HFFc6 (cell line): ENCODE results near the gene SPRING1. TPM values are rescaled to one million over a fixed set of nuclear protein-coding genes. Genes with fewer than 3 reads are reported as not detected.
A peak's percentile ranks its signal among the peaks of the same experiment; 100 is the strongest.

Experiments
- DNase-seq: peaks from one replicate; pipeline ENCODE4 v3.0.0-alpha.2; 2018
- H3K27ac Mint-ChIP-seq: 2 replicates; pipeline ENCODE4 v1.8.0; 2020; ENCODE audit warnings: mild to moderate bottlenecking, mixed read lengths
- H3K27me3 Mint-ChIP-seq: 2 replicates; pipeline ENCODE4 v1.8.0; 2021; ENCODE audit warnings: mild to moderate bottlenecking, moderate library complexity, mixed read lengths; ENCODE audit not compliant: insufficient read depth
- H3K36me3 Mint-ChIP-seq: 2 replicates; pipeline ENCODE4 v1.8.0; 2021; ENCODE audit warnings: low read depth, mixed read lengths
- H3K4me1 Mint-ChIP-seq: 2 replicates; pipeline ENCODE4 v1.8.0; 2020; ENCODE audit warnings: low read depth, mixed read lengths
- H3K4me3 Mint-ChIP-seq: 2 replicates; pipeline ENCODE4 v1.8.0; 2020; ENCODE audit warnings: mild to moderate bottlenecking, moderate library complexity, mixed read lengths
- H3K9me3 Mint-ChIP-seq: 2 replicates; pipeline ENCODE4 v1.8.0; 2020; ENCODE audit warnings: mild to moderate bottlenecking, mixed read lengths
- total RNA-seq, 6 experiments: library from RNA; stranded (reverse); fragmentation: NEBNext Ultra II Directional; extraction: Animal tissue kit (Norgen Biotek cat#: 25700); gene quantifications; 2 replicates in 1 of 6; 3 replicates in 5 of 6; pipeline ENCODE4 v1.2.3, GENCODE V29; 2021
- TF ChIP-seq, protein P1 (sequence below): fragments of 200-600 bp; sonication (generic); IDR thresholded peaks from 2 replicates; pipeline ENCODE4 v1.5.0; 2021; ENCODE audit warnings: antibody characterized with exemption, mild to moderate bottlenecking

SPRING1 gene
- total RNA-seq, 6 experiments from 2014 or later = 29.3 to 39.5 (median 35.8) TPM

DNA sequence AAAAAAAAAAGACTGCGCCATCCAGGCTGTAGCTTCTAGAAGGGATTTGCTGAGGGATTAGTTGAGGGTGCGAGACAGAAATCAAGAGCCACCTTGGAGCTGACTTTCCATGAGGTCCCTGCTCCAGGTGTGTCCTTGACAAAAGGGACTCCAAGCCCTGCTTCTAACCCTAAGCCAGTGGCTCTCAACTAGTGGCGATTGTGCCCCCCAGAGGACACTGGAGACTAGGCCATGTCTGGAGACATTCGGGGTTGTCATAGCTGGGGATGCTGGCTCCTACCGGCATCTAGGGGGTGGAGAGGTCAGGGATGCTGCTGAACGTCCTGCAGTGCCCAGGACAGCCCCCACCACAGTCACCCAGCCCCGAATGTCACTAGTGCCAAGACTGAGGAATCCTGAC lies 40.6 kb downstream of the SPRING1 start:
- no peak for DNase-seq
- Mint-ChIP-seq H3K9me3 (no peaks in the 10 kb centered on the region), H3K27ac (no peak overlapping the region), H3K27me3 (peaks cover 18% of the 10 kb centered on the region), H3K4me3 (no peak overlapping the region), H3K36me3 (no peaks in the 10 kb centered on the region), H3K4me1 (peaks cover 13% of the 10 kb centered on the region)
- TF ChIP-seq, protein P1, sequence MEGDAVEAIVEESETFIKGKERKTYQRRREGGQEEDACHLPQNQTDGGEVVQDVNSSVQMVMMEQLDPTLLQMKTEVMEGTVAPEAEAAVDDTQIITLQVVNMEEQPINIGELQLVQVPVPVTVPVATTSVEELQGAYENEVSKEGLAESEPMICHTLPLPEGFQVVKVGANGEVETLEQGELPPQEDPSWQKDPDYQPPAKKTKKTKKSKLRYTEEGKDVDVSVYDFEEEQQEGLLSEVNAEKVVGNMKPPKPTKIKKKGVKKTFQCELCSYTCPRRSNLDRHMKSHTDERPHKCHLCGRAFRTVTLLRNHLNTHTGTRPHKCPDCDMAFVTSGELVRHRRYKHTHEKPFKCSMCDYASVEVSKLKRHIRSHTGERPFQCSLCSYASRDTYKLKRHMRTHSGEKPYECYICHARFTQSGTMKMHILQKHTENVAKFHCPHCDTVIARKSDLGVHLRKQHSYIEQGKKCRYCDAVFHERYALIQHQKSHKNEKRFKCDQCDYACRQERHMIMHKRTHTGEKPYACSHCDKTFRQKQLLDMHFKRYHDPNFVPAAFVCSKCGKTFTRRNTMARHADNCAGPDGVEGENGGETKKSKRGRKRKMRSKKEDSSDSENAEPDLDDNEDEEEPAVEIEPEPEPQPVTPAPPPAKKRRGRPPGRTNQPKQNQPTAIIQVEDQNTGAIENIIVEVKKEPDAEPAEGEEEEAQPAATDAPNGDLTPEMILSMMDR = peak; percentile 54; the same call in 1 of the 2 replicates

DNA sequence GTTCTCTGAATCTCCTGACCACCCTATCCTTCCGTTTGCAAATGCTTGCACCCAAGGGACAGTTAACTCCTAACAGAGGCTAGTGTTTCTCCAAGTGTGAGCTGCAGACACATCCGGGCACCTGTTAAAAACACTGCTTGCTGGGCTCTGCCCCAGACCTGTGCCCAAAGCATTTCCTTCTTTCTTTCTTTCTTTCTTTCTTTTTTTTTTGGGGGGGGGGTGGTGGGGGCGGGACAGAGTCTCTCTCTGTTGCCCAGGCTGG lies 42.5 kb downstream of the SPRING1 start:
- no peak overlapping the region for H3K4me3 Mint-ChIP-seq
- DNase-seq = no peak
- peaks cover 13% of the 10 kb centered on the region for H3K4me1 Mint-ChIP-seq
- H3K27ac Mint-ChIP-seq = no peak overlapping the region
- no peaks in the 10 kb centered on the region for H3K36me3 Mint-ChIP-seq
- H3K9me3 Mint-ChIP-seq = no peaks in the 10 kb centered on the region
- TF ChIP-seq, protein P1 = no peak
- peaks cover 25% of the 10 kb centered on the region for H3K27me3 Mint-ChIP-seq

DNA sequence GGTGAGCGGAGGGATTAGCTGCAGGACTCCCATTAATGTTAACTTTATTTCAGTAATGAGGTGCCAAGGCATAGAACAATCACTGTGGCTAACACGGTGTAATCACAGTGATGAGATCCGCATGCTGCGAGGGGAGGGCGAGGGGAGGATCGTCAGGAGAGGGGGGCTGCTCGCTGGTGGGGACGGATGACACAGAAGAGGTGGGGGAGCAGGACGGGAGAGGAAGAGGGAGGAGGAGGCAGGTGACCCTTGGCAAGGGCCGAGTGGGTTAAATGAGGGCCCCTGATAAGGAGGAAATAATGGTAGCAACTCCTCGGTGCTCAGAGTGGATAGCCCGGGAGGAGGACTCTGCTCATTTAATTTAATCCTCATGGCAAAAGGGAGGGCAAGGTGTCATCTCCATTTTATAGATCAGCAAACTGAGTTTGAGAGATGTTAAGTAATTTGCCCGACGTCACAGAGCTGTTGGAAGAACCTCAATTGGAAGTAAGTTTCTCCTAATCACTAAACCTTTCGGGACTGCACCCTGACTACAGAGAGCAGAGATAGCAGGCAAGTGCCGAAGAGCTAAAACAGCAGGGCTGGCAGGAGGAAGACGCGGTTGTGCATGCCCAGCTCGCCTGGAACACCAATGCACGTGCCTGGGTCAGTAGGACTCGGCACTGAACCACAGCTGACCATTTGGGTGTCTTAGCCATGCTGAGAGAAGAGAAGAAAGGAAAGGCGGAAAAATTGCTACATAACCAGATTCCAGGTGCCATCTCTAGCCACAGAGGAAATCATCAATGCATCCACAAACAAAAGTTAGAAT lies 43.0 kb downstream of the SPRING1 start:
- H3K27ac Mint-ChIP-seq = no peak overlapping the region
- peaks cover 26% of the 10 kb centered on the region for H3K27me3 Mint-ChIP-seq
- no peak for DNase-seq
- TF ChIP-seq, protein P1 = no peak
- no peaks in the 10 kb centered on the region for H3K9me3 Mint-ChIP-seq
- peaks cover 13% of the 10 kb centered on the region for H3K4me1 Mint-ChIP-seq
- no peak overlapping the region for H3K4me3 Mint-ChIP-seq
- no peaks in the 10 kb centered on the region for H3K36me3 Mint-ChIP-seq

DNA sequence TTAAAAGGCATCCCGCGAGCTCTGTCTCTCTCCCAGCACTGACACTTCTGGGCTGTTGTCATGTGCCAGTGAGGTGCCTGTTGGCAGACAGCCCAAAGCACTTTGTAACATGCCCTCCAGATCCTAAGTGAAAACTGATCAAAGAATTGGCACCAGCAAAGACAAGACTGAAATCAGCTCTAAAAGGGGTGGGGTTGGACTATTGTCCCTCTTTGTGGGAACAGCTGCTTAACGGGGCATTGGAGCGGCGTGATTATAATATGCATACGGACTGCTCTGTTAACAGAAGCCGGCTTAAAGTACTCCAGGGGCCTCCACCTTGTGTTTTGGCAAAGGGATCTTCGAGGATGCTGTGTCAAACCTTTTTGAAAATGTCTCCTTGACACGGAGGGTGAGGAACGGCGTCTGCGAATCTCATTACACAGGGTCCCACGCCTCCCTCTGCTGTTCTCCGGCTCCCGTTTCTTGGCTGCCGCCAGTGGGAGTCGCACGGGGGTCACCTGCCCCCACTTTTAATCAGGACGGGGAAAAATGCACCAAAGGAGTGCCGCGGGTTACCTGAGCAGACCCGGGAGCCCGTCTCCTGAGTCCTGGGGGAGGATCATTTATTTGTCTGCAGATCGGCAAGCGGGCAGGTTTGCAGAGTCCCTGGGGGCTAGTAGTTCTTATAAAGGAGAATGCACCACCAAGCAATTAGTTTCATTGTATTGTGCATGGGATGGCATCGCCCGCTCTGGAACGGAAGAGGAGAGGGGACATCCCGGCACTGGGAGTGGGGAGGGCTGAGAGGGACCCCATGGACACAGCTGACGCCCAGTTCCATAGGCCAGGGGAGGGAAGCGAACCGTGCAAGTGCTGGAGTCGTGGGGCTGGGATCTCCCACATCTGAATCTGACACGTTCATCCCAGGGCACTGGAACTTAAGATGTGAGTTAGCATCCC lies 44.3 kb downstream of the SPRING1 start:
- Mint-ChIP-seq H3K4me1 (peaks cover 13% of the 10 kb centered on the region), H3K4me3 (peak overlapping the region; percentile 68), H3K36me3 (no peaks in the 10 kb centered on the region), H3K27me3 (peaks cover 33% of the 10 kb centered on the region), H3K27ac (no peak overlapping the region), H3K9me3 (no peaks in the 10 kb centered on the region)
- no peak for DNase-seq
- TF ChIP-seq, protein P1 = 0 out of 2 replicates have a peak, but pooled peaks have one; percentile 6

DNA sequence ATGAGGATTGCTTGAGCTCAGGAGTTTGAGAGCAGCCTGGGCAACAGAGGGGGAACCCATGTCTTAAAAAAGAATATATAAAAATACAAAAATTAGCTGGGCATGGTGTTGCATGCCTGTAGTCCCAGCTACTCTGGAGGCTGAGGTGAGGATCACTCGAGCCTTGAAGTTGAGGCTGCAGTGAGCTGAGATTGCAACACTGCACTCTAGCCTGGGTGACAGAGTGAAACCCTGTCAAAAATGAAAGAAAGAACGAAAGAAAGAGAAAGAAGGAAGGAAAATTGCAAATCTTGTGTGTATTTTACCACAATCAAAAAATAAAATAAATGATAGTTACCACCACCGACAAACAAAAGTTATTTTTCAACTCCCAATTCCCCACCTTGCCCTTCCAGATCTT lies 45.3 kb downstream of the SPRING1 start:
- H3K4me3 Mint-ChIP-seq = peak overlapping the region; percentile 12; the same call in 1 of the 2 replicates
- H3K9me3 Mint-ChIP-seq = no peaks in the 10 kb centered on the region
- peaks cover 33% of the 10 kb centered on the region for H3K27me3 Mint-ChIP-seq
- no peaks in the 10 kb centered on the region for H3K36me3 Mint-ChIP-seq
- peaks cover 13% of the 10 kb centered on the region for H3K4me1 Mint-ChIP-seq
- DNase-seq = no peak
- TF ChIP-seq, protein P1 = no peak
- H3K27ac Mint-ChIP-seq = no peak overlapping the region
